ENCODE results near the gene HSP90B1. TPM values are rescaled to one million over a fixed set of nuclear protein-coding genes. Genes with fewer than 3 reads are reported as not detected.

The HSP90B1 gene
- total and polyA plus RNA-seq, 2 donors from 2014 or later: 521 to 806 TPM

- Histone ChIP-seq H3K27ac (ENCODE audit: low read depth in 2 of 2, low read length in 2 of 2) (no peak overlapping the region), H3K4me3 (ENCODE audit: low read length in 3 of 3) (no peak overlapping the region), H3K27me3 (ENCODE audit: control insufficient read depth, insufficient read depth, low read length) (no peaks in the 10 kb centered on the region), H3K4me1 (ENCODE audit: control insufficient read depth in 2 of 3, insufficient read depth in 2 of 3, low read depth in 1 of 3, low read length in 3 of 3) (no peaks in the 10 kb centered on the region), H3K9me3 (ENCODE audit: control insufficient read depth in 2 of 3, insufficient read depth in 1 of 3, low read length in 3 of 3) (no peaks in the 10 kb centered on the region), H3K36me3 (ENCODE audit: control insufficient read depth in 2 of 3, insufficient read depth in 3 of 3, low read length in 3 of 3) (no peaks in the 10 kb centered on the region), H3K9ac (ENCODE audit: low read length in 3 of 3) (no peak overlapping the region)
- FAIRE-seq (no peak), DNase-seq (no peak)
- TF ChIP-seq, protein P1, sequence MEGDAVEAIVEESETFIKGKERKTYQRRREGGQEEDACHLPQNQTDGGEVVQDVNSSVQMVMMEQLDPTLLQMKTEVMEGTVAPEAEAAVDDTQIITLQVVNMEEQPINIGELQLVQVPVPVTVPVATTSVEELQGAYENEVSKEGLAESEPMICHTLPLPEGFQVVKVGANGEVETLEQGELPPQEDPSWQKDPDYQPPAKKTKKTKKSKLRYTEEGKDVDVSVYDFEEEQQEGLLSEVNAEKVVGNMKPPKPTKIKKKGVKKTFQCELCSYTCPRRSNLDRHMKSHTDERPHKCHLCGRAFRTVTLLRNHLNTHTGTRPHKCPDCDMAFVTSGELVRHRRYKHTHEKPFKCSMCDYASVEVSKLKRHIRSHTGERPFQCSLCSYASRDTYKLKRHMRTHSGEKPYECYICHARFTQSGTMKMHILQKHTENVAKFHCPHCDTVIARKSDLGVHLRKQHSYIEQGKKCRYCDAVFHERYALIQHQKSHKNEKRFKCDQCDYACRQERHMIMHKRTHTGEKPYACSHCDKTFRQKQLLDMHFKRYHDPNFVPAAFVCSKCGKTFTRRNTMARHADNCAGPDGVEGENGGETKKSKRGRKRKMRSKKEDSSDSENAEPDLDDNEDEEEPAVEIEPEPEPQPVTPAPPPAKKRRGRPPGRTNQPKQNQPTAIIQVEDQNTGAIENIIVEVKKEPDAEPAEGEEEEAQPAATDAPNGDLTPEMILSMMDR (IDR thresholded peaks at IDR 0.05; ENCODE audit: borderline replicate concordance, extremely low read depth, insufficient read depth): no peak
- intact Hi-C loops (cut with DNase I): no loop called here
These were observed 22.0 kb upstream of the HSP90B1 start for GRCh38 chr12:103908246-103908541.

DNA sequence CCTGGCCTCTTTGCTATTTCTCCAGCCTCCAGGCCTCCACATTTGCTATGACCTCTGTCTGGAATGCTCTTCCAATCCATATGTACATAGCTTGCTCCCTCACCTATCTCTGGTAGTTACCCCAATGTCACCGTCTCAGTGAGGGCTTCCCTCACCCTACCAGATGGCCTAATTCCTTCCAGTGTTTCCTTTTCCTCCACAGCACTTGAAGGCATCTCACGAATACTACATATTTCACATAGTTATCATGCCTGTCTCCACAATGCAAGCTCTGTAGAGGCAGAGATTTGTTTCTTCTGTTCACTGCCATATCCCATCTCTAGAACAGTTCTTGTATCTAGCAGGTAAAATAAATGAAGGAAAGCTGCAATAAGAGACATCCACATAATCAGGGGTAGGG is 21.3 kb upstream of the HSP90B1 start:
- no peak overlapping the region for H3K27ac ChIP-seq (ENCODE audit: low read depth in 2 of 2, low read length in 2 of 2)
- TF ChIP-seq, protein P1 (IDR thresholded peaks at IDR 0.05; ENCODE audit: borderline replicate concordance, extremely low read depth, insufficient read depth): no peak
- H3K4me1 ChIP-seq (ENCODE audit: control insufficient read depth in 2 of 3, insufficient read depth in 2 of 3, low read depth in 1 of 3, low read length in 3 of 3): no peaks in the 10 kb centered on the region
- H3K36me3 ChIP-seq (ENCODE audit: control insufficient read depth in 2 of 3, insufficient read depth in 3 of 3, low read length in 3 of 3): no peaks in the 10 kb centered on the region
- no peaks in the 10 kb centered on the region for H3K27me3 ChIP-seq (ENCODE audit: control insufficient read depth, insufficient read depth, low read length)
- intact Hi-C loops (cut with DNase I): no loop called here
- H3K9me3 ChIP-seq (ENCODE audit: control insufficient read depth in 2 of 3, insufficient read depth in 1 of 3, low read length in 3 of 3): no peaks in the 10 kb centered on the region
- no peak overlapping the region for H3K4me3 ChIP-seq (ENCODE audit: low read length in 3 of 3)
- no peak for FAIRE-seq
- no peak overlapping the region for H3K9ac ChIP-seq (ENCODE audit: low read length in 3 of 3)
- no peak for DNase-seq

GRCh38 chr12:103909811-103910210 is 20.4 kb upstream of the HSP90B1 start:
- no peak overlapping the region for H3K4me3 ChIP-seq (ENCODE audit: low read length in 3 of 3)
- TF ChIP-seq, protein P1 (IDR thresholded peaks at IDR 0.05; ENCODE audit: borderline replicate concordance, extremely low read depth, insufficient read depth): no peak
- H3K36me3 ChIP-seq (ENCODE audit: control insufficient read depth in 2 of 3, insufficient read depth in 3 of 3, low read length in 3 of 3): no peaks in the 10 kb centered on the region
- no peak for DNase-seq
- H3K27me3 ChIP-seq (ENCODE audit: control insufficient read depth, insufficient read depth, low read length): no peaks in the 10 kb centered on the region
- FAIRE-seq: no peak
- no peaks in the 10 kb centered on the region for H3K4me1 ChIP-seq (ENCODE audit: control insufficient read depth in 2 of 3, insufficient read depth in 2 of 3, low read depth in 1 of 3, low read length in 3 of 3)
- H3K9me3 ChIP-seq (ENCODE audit: control insufficient read depth in 2 of 3, insufficient read depth in 1 of 3, low read length in 3 of 3): no peaks in the 10 kb centered on the region
- no peak overlapping the region for H3K9ac ChIP-seq (ENCODE audit: low read length in 3 of 3)
- intact Hi-C loops (cut with DNase I): no loop called here
- H3K27ac ChIP-seq (ENCODE audit: low read depth in 2 of 2, low read length in 2 of 2): no peak overlapping the region

- FAIRE-seq: no peak
- DNase-seq: no peak
- no peaks in the 10 kb centered on the region for H3K4me1 ChIP-seq (ENCODE audit: control insufficient read depth in 2 of 3, insufficient read depth in 2 of 3, low read depth in 1 of 3, low read length in 3 of 3)
- no peaks in the 10 kb centered on the region for H3K36me3 ChIP-seq (ENCODE audit: control insufficient read depth in 2 of 3, insufficient read depth in 3 of 3, low read length in 3 of 3)
- H3K27ac ChIP-seq (ENCODE audit: low read depth in 2 of 2, low read length in 2 of 2): no peak overlapping the region
- intact Hi-C loops (cut with DNase I): no loop called here
- no peak overlapping the region for H3K4me3 ChIP-seq (ENCODE audit: low read length in 3 of 3)
- no peak overlapping the region for H3K9ac ChIP-seq (ENCODE audit: low read length in 3 of 3)
- no peaks in the 10 kb centered on the region for H3K27me3 ChIP-seq (ENCODE audit: control insufficient read depth, insufficient read depth, low read length)
- TF ChIP-seq, protein P1 (IDR thresholded peaks at IDR 0.05; ENCODE audit: borderline replicate concordance, extremely low read depth, insufficient read depth): no peak
- no peaks in the 10 kb centered on the region for H3K9me3 ChIP-seq (ENCODE audit: control insufficient read depth in 2 of 3, insufficient read depth in 1 of 3, low read length in 3 of 3)
These were observed 18.1 kb upstream of the HSP90B1 start for GRCh38 chr12:103912069-103912468.
